Ascending aorta (tissue), 2 donors: ENCODE data around the gene UBE3C. TPM values are rescaled to one million over a fixed set of nuclear protein-coding genes. Genes with fewer than 3 reads are reported as not detected.

ENCODE experiments used
- DNase-seq, 2 donors: peaks; one replicate each; pipeline ENCODE4 v3.0.0-alpha.2; 2019; ENCODE audit warnings: low spot score in 2 of 2
- H3K27ac ChIP-seq, 2 donors: fragments of 200-600 bp; sonication (generic); one replicate each; pipeline ENCODE4 v1.5.1; 2016 to 2017; ENCODE audit warnings: mild to moderate bottlenecking in 1 of 2
- H3K27me3 ChIP-seq: fragments of 200-600 bp; sonication (generic); one replicate; pipeline ENCODE4 v1.5.1; 2017
- H3K36me3 ChIP-seq, 2 donors: fragments of 200-600 bp; sonication (generic); one replicate each; pipeline ENCODE4 v1.5.1; 2016
- H3K4me1 ChIP-seq, 2 donors: fragments of 200-600 bp; sonication (generic); one replicate each; pipeline ENCODE4 v1.5.1; 2016 to 2017; ENCODE audit warnings: mild to moderate bottlenecking in 1 of 2
- H3K4me3 ChIP-seq, 2 donors: fragments of 200-600 bp; sonication (generic); one replicate each; pipeline ENCODE4 v1.5.1; 2016 to 2017; ENCODE audit warnings: mild to moderate bottlenecking in 1 of 2
- H3K9me3 ChIP-seq, 2 donors: fragments of 200-600 bp; sonication (generic); one replicate each; pipeline ENCODE4 v1.5.1; 2016
- CTCF ChIP-seq, 3 experiments: fragments of 200-600 bp in 2 of 3; fragments of 450-650 bp in 1 of 3; sonication (generic) in 2 of 3; IDR thresholded peaks; one replicate each; pipeline ENCODE4 v1.5.1; 2016 to 2019; ENCODE audit warnings: antibody characterized with exemption in 3 of 3, mild to moderate bottlenecking in 1 of 3, moderate library complexity in 1 of 3
- intact Hi-C: fragments of 100-400 bp; cut with DNase I; formaldehyde crosslinking; loops from one replicate; pipeline ENCODE4 v1.15.1; 2023
- total RNA-seq: library from RNA; depleted of rRNA; stranded (reverse); fragments of >200 nt; gene quantifications from one replicate; pipeline ENCODE4 v1.1.0, GENCODE V29; 2016

The UBE3C gene
- total RNA-seq, 1 donor from 2014 or later, result 31.7 TPM

GRCh38 chr7:157160433-157160832, 21.7 kb downstream of the UBE3C start:
- peaks cover 0 to 3% of the 10 kb centered on the region in 2 donors for H3K9me3 ChIP-seq
- no peaks in the 10 kb centered on the region for H3K27me3 ChIP-seq
- DNase-seq, result no peak
- no peak for TF ChIP-seq CTCF (IDR thresholded peaks at IDR 0.05)
- peaks cover 11 to 13% of the 10 kb centered on the region in 2 donors for H3K36me3 ChIP-seq
- peaks cover 0 to 5% of the 10 kb centered on the region in 2 donors for H3K4me1 ChIP-seq
- intact Hi-C loops, result no loop called here
- no peak overlapping the region for H3K27ac ChIP-seq
- H3K4me3 ChIP-seq, result no peak overlapping the region

GRCh38 chr7:157165987-157166386, 27.3 kb downstream of the UBE3C start:
- TF ChIP-seq CTCF (IDR thresholded peaks at IDR 0.05), result no peak
- H3K27me3 ChIP-seq, result no peaks in the 10 kb centered on the region
- H3K36me3 ChIP-seq, result peaks cover 47 to 49% of the 10 kb centered on the region in 2 donors

GRCh38 chr7:157168571-157168970, 29.8 kb downstream of the UBE3C start:
- H3K27me3 ChIP-seq, result no peaks in the 10 kb centered on the region
- TF ChIP-seq CTCF (IDR thresholded peaks at IDR 0.05), result no peak
- H3K27ac ChIP-seq, result no peak overlapping the region
- H3K4me1 ChIP-seq, result no peaks in the 10 kb centered on the region
- H3K36me3 ChIP-seq, result peaks cover 53 to 68% of the 10 kb centered on the region in 2 donors
- H3K4me3 ChIP-seq, result no peak overlapping the region
- intact Hi-C loops, result no loop called here
- no peak for DNase-seq
- peaks cover 6 to 10% of the 10 kb centered on the region in 2 donors for H3K9me3 ChIP-seq

More at GRCh38 chr7:157165987-157166386, 27.3 kb downstream of the UBE3C start:
- Histone ChIP-seq H3K9me3 (peaks cover 6 to 10% of the 10 kb centered on the region in 2 donors), H3K4me3 (no peak overlapping the region), H3K4me1 (no peaks in the 10 kb centered on the region), H3K27ac (no peak overlapping the region)
- DNase-seq, result no peak
- intact Hi-C loops, result no loop called here

DNA sequence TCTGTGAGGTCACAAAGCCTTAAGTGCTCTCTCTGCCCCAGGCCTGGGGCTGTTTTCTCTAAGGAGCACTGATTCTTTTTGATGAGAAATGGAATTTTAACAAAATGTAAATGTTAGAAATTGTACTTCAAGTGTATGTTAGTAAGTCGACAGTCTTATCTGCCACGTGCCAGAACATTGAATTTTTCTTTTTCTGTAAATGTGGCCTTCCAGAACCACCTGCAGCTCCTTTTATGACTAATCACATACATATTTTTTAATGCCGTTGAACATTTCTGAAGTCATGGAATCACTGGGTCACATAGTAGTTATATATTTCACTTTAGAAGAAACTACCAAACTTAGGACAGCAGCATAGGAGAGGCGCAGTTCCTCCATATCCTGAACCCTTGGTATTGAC, 38.0 kb downstream of the UBE3C start:
- TF ChIP-seq CTCF (IDR thresholded peaks at IDR 0.05), result no peak
- Histone ChIP-seq H3K4me1 (no peaks in the 10 kb centered on the region), H3K36me3 (peaks cover 31 to 78% of the 10 kb centered on the region in 2 donors), H3K4me3 (no peak overlapping the region), H3K27me3 (no peaks in the 10 kb centered on the region), H3K9me3 (no peaks in the 10 kb centered on the region), H3K27ac (no peak overlapping the region)
- DNase-seq, result no peak
- intact Hi-C loops, result no loop called here

DNA sequence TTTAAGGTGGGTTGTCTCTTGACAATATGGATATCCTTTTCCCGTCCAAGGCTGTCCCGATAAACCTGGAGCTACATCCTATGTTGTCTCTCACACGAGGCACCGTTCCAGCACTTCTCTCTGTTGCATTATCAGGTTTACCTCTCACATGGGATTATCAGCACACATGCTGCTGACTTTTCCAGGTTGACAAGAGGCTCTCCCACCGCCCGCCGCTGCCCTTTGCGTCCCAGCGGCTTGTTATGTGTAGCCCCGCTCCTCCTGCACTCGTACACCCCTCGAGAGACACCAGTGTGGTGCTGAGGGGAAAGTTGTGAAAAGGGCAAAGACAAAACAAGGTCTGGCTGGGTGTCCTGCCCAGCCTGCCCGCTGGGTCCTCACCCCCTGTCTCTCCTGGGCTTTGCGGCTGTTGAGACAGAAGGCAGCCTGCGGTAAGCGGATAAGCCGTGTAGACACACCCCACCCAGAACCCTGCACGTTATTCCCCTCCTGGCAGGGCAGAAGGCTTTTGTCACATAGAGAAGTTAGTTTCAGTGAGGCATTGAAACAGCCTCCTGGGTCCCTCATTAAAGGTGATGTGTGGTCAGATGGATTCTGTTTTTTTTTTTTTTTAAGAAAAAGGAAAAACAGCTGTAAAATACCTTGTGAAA, 38.7 kb downstream of the UBE3C start:
- intact Hi-C loops, result no loop called here
- no peaks in the 10 kb centered on the region for H3K27me3 ChIP-seq
- TF ChIP-seq CTCF (IDR thresholded peaks at IDR 0.05), result no peak
- H3K4me1 ChIP-seq, result no peaks in the 10 kb centered on the region
- DNase-seq, result no peak
- no peak overlapping the region for H3K27ac ChIP-seq
- H3K36me3 ChIP-seq, result peaks cover 36 to 79% of the 10 kb centered on the region in 2 donors
- H3K9me3 ChIP-seq, result no peaks in the 10 kb centered on the region
- H3K4me3 ChIP-seq, result no peak overlapping the region
